Liver (tissue), 3 donors: ENCODE measurements around the gene CKAP5.

ENCODE experiments used
- HNF4G ChIP-seq: IDR thresholded peaks from 2 replicates; pipeline ENCODE4 v1.6.1; 2016; ENCODE audit warnings: antibody characterized with exemption
- MAX ChIP-seq: IDR thresholded peaks from 2 replicates; pipeline ENCODE4 v1.6.1; 2016; ENCODE audit warnings: antibody characterized with exemption
- RAD21 ChIP-seq, 2 donors: IDR thresholded peaks; 2 replicates each; pipeline ENCODE4 v1.6.1; 2016; ENCODE audit warnings: antibody characterized with exemption in 2 of 2, mild to moderate bottlenecking in 2 of 2
- TAF1 ChIP-seq: conservative IDR thresholded peaks from 2 replicates; pipeline ENCODE4 v1.6.1; 2016; ENCODE audit warnings: antibody characterized with exemption, mild to moderate bottlenecking
- YY1 ChIP-seq: IDR thresholded peaks from 2 replicates; pipeline ENCODE4 v1.6.1; 2016; ENCODE audit warnings: antibody characterized with exemption, mild to moderate bottlenecking
- TF ChIP-seq, protein P1 (sequence below): fragments of 150-350 bp; IDR thresholded peaks from 2 replicates; pipeline ENCODE4 v1.5.1; 2017; ENCODE audit warnings: improper control_type of control experiment, low read depth, low read length; ENCODE audit not compliant: missing input control
- TF ChIP-seq, protein P2 (sequence below): IDR thresholded peaks from 2 replicates; pipeline ENCODE4 v1.6.1; 2016; ENCODE audit warnings: antibody characterized with exemption
- TF ChIP-seq, protein P3 (sequence below): IDR thresholded peaks from 2 replicates; pipeline ENCODE4 v1.6.1; 2016; ENCODE audit warnings: antibody characterized with exemption, mild to moderate bottlenecking
- donor health status: healthy.
- donor health status: healthy.

DNA sequence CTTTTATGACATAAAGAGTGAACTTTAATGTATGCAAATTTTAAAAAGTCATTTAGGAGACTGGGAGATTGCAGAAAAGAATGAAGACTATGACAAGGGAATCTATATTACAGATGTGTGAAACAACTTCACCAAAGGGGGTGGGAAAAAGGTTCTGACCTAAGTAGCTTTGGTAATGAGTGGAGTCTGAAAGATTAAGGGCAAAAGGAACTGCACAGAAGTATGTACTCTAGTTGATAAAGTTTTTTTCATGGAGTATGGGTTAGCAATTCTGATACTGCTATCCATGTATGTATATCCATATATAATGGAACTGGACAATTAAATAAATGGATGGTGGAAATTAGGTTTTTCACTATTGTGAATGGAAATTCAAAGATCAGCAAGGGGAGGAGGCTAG lies 9.2 kb downstream of the CKAP5 start:
- no peak for TF ChIP-seq TAF1
- TF ChIP-seq, protein P1, sequence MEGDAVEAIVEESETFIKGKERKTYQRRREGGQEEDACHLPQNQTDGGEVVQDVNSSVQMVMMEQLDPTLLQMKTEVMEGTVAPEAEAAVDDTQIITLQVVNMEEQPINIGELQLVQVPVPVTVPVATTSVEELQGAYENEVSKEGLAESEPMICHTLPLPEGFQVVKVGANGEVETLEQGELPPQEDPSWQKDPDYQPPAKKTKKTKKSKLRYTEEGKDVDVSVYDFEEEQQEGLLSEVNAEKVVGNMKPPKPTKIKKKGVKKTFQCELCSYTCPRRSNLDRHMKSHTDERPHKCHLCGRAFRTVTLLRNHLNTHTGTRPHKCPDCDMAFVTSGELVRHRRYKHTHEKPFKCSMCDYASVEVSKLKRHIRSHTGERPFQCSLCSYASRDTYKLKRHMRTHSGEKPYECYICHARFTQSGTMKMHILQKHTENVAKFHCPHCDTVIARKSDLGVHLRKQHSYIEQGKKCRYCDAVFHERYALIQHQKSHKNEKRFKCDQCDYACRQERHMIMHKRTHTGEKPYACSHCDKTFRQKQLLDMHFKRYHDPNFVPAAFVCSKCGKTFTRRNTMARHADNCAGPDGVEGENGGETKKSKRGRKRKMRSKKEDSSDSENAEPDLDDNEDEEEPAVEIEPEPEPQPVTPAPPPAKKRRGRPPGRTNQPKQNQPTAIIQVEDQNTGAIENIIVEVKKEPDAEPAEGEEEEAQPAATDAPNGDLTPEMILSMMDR = no peak
- TF ChIP-seq RAD21 (IDR thresholded peaks at IDR 0.05) = no peak
- no peak for TF ChIP-seq YY1
- TF ChIP-seq, protein P2, sequence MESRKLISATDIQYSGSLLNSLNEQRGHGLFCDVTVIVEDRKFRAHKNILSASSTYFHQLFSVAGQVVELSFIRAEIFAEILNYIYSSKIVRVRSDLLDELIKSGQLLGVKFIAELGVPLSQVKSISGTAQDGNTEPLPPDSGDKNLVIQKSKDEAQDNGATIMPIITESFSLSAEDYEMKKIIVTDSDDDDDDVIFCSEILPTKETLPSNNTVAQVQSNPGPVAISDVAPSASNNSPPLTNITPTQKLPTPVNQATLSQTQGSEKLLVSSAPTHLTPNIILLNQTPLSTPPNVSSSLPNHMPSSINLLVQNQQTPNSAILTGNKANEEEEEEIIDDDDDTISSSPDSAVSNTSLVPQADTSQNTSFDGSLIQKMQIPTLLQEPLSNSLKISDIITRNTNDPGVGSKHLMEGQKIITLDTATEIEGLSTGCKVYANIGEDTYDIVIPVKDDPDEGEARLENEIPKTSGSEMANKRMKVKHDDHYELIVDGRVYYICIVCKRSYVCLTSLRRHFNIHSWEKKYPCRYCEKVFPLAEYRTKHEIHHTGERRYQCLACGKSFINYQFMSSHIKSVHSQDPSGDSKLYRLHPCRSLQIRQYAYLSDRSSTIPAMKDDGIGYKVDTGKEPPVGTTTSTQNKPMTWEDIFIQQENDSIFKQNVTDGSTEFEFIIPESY = no peak
- TF ChIP-seq HNF4G = no peak
- no peak for TF ChIP-seq MAX
- TF ChIP-seq, protein P3, sequence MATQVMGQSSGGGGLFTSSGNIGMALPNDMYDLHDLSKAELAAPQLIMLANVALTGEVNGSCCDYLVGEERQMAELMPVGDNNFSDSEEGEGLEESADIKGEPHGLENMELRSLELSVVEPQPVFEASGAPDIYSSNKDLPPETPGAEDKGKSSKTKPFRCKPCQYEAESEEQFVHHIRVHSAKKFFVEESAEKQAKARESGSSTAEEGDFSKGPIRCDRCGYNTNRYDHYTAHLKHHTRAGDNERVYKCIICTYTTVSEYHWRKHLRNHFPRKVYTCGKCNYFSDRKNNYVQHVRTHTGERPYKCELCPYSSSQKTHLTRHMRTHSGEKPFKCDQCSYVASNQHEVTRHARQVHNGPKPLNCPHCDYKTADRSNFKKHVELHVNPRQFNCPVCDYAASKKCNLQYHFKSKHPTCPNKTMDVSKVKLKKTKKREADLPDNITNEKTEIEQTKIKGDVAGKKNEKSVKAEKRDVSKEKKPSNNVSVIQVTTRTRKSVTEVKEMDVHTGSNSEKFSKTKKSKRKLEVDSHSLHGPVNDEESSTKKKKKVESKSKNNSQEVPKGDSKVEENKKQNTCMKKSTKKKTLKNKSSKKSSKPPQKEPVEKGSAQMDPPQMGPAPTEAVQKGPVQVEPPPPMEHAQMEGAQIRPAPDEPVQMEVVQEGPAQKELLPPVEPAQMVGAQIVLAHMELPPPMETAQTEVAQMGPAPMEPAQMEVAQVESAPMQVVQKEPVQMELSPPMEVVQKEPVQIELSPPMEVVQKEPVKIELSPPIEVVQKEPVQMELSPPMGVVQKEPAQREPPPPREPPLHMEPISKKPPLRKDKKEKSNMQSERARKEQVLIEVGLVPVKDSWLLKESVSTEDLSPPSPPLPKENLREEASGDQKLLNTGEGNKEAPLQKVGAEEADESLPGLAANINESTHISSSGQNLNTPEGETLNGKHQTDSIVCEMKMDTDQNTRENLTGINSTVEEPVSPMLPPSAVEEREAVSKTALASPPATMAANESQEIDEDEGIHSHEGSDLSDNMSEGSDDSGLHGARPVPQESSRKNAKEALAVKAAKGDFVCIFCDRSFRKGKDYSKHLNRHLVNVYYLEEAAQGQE = no peak
